Activated CD8-positive, alpha-beta memory T cell treated with anti-CD3 and anti-CD28 coated beads for 1 hour (primary cell): ENCODE results near the gene BACH1.

Experiments
- DNase-seq, 2 donors: peaks; one replicate each; pipeline ENCODE4 v3.0.0-alpha.2; 2020; ENCODE audit warnings: low read depth in 1 of 2; ENCODE audit errors: extremely low read depth in 1 of 2

The BACH1 gene

GRCh38 chr21:29376556-29376955 lies 77.8 kb downstream of the BACH1 start:
- peak in 1 of 2 donors; percentile 16 for DNase-seq

- no peak for DNase-seq
These were observed 78.5 kb downstream of the BACH1 start for GRCh38 chr21:29377266-29377665.

- DNase-seq: no peak
These were observed 80.1 kb downstream of the BACH1 start for GRCh38 chr21:29378832-29379231.

- DNase-seq: no peak
These were observed 80.9 kb downstream of the BACH1 start for GRCh38 chr21:29379517-29380054.

GRCh38 chr21:29382030-29382654 lies 83.4 kb downstream of the BACH1 start:
- DNase-seq: no peak

GRCh38 chr21:29384683-29385359 lies 86.1 kb downstream of the BACH1 start:
- no peak for DNase-seq

- DNase-seq: no peak
These were observed 87.3 kb downstream of the BACH1 start for GRCh38 chr21:29385934-29386520.

GRCh38 chr21:29386803-29387202 lies 88.1 kb downstream of the BACH1 start:
- no peak for DNase-seq

GRCh38 chr21:29387598-29387997 lies 88.9 kb downstream of the BACH1 start:
- DNase-seq: no peak

- DNase-seq: no peak
These were observed 90.4 kb downstream of the BACH1 start for GRCh38 chr21:29389136-29389535.

GRCh38 chr21:29390778-29391177 lies 92.1 kb downstream of the BACH1 start:
- DNase-seq: no peak

- no peak for DNase-seq
These were observed 95.3 kb downstream of the BACH1 start for GRCh38 chr21:29394051-29394450.
